ENCODE data around the gene S100A10. TPM values are rescaled to one million over a fixed set of nuclear protein-coding genes. Genes with fewer than 3 reads are reported as not detected.

S100A10 gene
- total and polyA plus RNA-seq, 4 donors: 7.0 to 99.5 (median 35.4) TPM

DNA sequence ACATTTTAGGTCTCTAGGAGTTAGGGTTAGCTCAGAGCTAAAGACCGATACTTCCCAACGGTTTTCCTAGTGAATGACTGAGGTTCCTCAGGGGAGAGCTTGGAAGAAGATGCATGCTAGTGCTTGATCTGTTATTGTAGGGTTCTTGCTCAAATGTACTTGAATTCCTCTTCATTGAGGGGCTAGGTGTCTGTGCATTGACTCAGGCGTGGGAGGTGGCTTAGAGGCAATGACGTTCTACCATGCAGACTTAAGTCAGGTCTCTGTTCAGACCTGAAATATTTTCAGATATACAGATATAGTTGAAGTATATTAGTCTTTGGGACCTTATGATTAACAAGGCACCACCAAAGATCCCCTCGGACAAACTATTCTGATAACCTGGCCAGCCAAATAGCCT lies 23.5 kb downstream of the S100A10 start:
- TF ChIP-seq SP1 (IDR thresholded peaks at IDR 0.05): no peak
- no peak for TF ChIP-seq TAF1 (conservative IDR thresholded peaks at IDR 0.05)
- TF ChIP-seq NR2F2 (IDR thresholded peaks at IDR 0.05): no peak
- TF ChIP-seq RAD21 (IDR thresholded peaks at IDR 0.05): no peak
- no peak for TF ChIP-seq HNF4G (IDR thresholded peaks at IDR 0.05)
- TF ChIP-seq, protein P1, sequence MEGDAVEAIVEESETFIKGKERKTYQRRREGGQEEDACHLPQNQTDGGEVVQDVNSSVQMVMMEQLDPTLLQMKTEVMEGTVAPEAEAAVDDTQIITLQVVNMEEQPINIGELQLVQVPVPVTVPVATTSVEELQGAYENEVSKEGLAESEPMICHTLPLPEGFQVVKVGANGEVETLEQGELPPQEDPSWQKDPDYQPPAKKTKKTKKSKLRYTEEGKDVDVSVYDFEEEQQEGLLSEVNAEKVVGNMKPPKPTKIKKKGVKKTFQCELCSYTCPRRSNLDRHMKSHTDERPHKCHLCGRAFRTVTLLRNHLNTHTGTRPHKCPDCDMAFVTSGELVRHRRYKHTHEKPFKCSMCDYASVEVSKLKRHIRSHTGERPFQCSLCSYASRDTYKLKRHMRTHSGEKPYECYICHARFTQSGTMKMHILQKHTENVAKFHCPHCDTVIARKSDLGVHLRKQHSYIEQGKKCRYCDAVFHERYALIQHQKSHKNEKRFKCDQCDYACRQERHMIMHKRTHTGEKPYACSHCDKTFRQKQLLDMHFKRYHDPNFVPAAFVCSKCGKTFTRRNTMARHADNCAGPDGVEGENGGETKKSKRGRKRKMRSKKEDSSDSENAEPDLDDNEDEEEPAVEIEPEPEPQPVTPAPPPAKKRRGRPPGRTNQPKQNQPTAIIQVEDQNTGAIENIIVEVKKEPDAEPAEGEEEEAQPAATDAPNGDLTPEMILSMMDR (IDR thresholded peaks at IDR 0.05; ENCODE audit: low read depth, low read length, missing input control): no peak
- no peak for TF ChIP-seq GABPA (IDR thresholded peaks at IDR 0.05 in 1 of 2, conservative IDR thresholded peaks at IDR 0.05 in 1 of 2)
- TF ChIP-seq, protein P2, sequence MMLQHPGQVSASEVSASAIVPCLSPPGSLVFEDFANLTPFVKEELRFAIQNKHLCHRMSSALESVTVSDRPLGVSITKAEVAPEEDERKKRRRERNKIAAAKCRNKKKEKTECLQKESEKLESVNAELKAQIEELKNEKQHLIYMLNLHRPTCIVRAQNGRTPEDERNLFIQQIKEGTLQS (IDR thresholded peaks at IDR 0.05): no peak
- TF ChIP-seq, protein P3, sequence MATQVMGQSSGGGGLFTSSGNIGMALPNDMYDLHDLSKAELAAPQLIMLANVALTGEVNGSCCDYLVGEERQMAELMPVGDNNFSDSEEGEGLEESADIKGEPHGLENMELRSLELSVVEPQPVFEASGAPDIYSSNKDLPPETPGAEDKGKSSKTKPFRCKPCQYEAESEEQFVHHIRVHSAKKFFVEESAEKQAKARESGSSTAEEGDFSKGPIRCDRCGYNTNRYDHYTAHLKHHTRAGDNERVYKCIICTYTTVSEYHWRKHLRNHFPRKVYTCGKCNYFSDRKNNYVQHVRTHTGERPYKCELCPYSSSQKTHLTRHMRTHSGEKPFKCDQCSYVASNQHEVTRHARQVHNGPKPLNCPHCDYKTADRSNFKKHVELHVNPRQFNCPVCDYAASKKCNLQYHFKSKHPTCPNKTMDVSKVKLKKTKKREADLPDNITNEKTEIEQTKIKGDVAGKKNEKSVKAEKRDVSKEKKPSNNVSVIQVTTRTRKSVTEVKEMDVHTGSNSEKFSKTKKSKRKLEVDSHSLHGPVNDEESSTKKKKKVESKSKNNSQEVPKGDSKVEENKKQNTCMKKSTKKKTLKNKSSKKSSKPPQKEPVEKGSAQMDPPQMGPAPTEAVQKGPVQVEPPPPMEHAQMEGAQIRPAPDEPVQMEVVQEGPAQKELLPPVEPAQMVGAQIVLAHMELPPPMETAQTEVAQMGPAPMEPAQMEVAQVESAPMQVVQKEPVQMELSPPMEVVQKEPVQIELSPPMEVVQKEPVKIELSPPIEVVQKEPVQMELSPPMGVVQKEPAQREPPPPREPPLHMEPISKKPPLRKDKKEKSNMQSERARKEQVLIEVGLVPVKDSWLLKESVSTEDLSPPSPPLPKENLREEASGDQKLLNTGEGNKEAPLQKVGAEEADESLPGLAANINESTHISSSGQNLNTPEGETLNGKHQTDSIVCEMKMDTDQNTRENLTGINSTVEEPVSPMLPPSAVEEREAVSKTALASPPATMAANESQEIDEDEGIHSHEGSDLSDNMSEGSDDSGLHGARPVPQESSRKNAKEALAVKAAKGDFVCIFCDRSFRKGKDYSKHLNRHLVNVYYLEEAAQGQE (IDR thresholded peaks at IDR 0.05): no peak
- TF ChIP-seq YY1 (IDR thresholded peaks at IDR 0.05): no peak
- TF ChIP-seq, protein P4, sequence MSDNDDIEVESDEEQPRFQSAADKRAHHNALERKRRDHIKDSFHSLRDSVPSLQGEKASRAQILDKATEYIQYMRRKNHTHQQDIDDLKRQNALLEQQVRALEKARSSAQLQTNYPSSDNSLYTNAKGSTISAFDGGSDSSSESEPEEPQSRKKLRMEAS (IDR thresholded peaks at IDR 0.05): no peak
- TF ChIP-seq EGR1 (IDR thresholded peaks at IDR 0.05; ENCODE audit: low read depth in 2 of 2): no peak
- Histone ChIP-seq H3K9me3 (ENCODE audit: control insufficient read depth in 4 of 4, low read length in 3 of 4) (no peaks in the 10 kb centered on the region), H3K36me3 (ENCODE audit: control insufficient read depth in 4 of 4, insufficient read depth in 3 of 4, low read depth in 1 of 4, low read length in 3 of 4) (no peaks in the 10 kb centered on the region), H3K4me1 (ENCODE audit: control insufficient read depth in 4 of 4, insufficient read depth in 4 of 4, low read length in 3 of 4) (peaks cover 1 to 12% (median 10%) of the 10 kb centered on the region in 4 donors), H3K9ac (ENCODE audit: low read depth in 1 of 2, low read length in 2 of 2) (no peak overlapping the region), H3K27me3 (ENCODE audit: control insufficient read depth in 4 of 4, insufficient read depth in 4 of 4, low read length in 3 of 4) (no peaks in the 10 kb centered on the region), H3K27ac (ENCODE audit: low read depth in 1 of 2, low read length in 2 of 2) (no peak overlapping the region), H3K4me3 (ENCODE audit: low read depth in 1 of 3, low read length in 3 of 3) (no peak overlapping the region)
- no peak for DNase-seq (ENCODE audit: low spot score)
- 89% methylated on average over 5 of the region's 5 CpGs for WGBS

DNA sequence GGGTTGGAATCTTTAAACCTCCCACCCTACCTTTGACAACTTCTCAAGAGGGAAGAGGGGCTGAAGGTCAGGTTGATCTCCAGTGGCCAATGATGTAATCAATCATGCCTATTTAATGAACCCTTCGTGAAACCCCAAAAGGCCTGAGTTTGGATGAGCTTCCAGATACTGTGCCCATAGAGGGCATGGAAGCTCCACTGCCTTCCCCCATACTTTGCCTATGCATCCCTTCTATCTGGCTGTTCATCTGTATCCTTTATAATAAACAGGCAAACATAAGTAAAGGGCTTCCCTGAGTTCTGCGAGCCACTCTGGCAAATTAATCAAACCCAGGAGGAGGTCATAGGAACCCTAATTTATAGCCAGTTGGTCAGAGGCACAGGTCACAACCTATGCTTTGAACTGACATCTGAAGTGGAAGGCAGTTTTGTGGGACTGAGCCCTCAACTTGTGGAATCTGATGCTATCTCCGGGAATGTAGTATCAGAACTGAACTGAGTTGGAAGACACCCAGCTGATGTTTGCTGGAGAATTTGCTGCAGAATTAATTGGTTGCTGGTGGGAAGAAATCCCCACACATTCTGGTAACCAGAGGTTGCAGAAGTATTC lies 24.8 kb downstream of the S100A10 start:
- no peak for DNase-seq (ENCODE audit: low spot score)
- no peak overlapping the region for H3K9ac ChIP-seq (ENCODE audit: low read depth in 1 of 2, low read length in 2 of 2)
- TF ChIP-seq, protein P2 (IDR thresholded peaks at IDR 0.05): no peak
- TF ChIP-seq HNF4G (IDR thresholded peaks at IDR 0.05) (no peak), YY1 (IDR thresholded peaks at IDR 0.05) (no peak), RAD21 (IDR thresholded peaks at IDR 0.05) (no peak), JUND (IDR thresholded peaks at IDR 0.05) (no peak), SP1 (IDR thresholded peaks at IDR 0.05) (no peak), GABPA (IDR thresholded peaks at IDR 0.05 in 1 of 2, conservative IDR thresholded peaks at IDR 0.05 in 1 of 2) (no peak), RXRA (IDR thresholded peaks at IDR 0.05) (no peak), HNF4A (conservative IDR thresholded peaks at IDR 0.05) (no peak), FOXA2 (IDR thresholded peaks at IDR 0.05) (no peak), TAF1 (conservative IDR thresholded peaks at IDR 0.05) (no peak), NR2F2 (IDR thresholded peaks at IDR 0.05) (no peak), EGR1 (IDR thresholded peaks at IDR 0.05; ENCODE audit: low read depth in 2 of 2) (no peak), FOXA1 (IDR thresholded peaks at IDR 0.05) (no peak)
- TF ChIP-seq, protein P5, sequence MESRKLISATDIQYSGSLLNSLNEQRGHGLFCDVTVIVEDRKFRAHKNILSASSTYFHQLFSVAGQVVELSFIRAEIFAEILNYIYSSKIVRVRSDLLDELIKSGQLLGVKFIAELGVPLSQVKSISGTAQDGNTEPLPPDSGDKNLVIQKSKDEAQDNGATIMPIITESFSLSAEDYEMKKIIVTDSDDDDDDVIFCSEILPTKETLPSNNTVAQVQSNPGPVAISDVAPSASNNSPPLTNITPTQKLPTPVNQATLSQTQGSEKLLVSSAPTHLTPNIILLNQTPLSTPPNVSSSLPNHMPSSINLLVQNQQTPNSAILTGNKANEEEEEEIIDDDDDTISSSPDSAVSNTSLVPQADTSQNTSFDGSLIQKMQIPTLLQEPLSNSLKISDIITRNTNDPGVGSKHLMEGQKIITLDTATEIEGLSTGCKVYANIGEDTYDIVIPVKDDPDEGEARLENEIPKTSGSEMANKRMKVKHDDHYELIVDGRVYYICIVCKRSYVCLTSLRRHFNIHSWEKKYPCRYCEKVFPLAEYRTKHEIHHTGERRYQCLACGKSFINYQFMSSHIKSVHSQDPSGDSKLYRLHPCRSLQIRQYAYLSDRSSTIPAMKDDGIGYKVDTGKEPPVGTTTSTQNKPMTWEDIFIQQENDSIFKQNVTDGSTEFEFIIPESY (IDR thresholded peaks at IDR 0.05): no peak
- peaks cover 0 to 6% (median 4%) of the 10 kb centered on the region in 4 donors for H3K4me1 ChIP-seq (ENCODE audit: control insufficient read depth in 4 of 4, insufficient read depth in 4 of 4, low read length in 3 of 4)
- no peaks in the 10 kb centered on the region for H3K27me3 ChIP-seq (ENCODE audit: control insufficient read depth in 4 of 4, insufficient read depth in 4 of 4, low read length in 3 of 4)
- H3K4me3 ChIP-seq (ENCODE audit: low read depth in 1 of 3, low read length in 3 of 3): no peak overlapping the region
- H3K9me3 ChIP-seq (ENCODE audit: control insufficient read depth in 4 of 4, low read length in 3 of 4): no peaks in the 10 kb centered on the region
- no peak overlapping the region for H3K27ac ChIP-seq (ENCODE audit: low read depth in 1 of 2, low read length in 2 of 2)
- H3K36me3 ChIP-seq (ENCODE audit: control insufficient read depth in 4 of 4, insufficient read depth in 3 of 4, low read depth in 1 of 4, low read length in 3 of 4): no peaks in the 10 kb centered on the region
- 83% methylated on average over 3 of the region's 3 CpGs for WGBS
